Measurements from ENCODE around the gene METTL8.
A peak's percentile ranks its signal among the peaks of the same experiment; 100 is the strongest.
"Not testable (repeated sequence)": the region's sequence is repeated elsewhere in the genome, so short reads cannot be mapped to it uniquely, and the experiment has no call there.

The METTL8 gene

DNA sequence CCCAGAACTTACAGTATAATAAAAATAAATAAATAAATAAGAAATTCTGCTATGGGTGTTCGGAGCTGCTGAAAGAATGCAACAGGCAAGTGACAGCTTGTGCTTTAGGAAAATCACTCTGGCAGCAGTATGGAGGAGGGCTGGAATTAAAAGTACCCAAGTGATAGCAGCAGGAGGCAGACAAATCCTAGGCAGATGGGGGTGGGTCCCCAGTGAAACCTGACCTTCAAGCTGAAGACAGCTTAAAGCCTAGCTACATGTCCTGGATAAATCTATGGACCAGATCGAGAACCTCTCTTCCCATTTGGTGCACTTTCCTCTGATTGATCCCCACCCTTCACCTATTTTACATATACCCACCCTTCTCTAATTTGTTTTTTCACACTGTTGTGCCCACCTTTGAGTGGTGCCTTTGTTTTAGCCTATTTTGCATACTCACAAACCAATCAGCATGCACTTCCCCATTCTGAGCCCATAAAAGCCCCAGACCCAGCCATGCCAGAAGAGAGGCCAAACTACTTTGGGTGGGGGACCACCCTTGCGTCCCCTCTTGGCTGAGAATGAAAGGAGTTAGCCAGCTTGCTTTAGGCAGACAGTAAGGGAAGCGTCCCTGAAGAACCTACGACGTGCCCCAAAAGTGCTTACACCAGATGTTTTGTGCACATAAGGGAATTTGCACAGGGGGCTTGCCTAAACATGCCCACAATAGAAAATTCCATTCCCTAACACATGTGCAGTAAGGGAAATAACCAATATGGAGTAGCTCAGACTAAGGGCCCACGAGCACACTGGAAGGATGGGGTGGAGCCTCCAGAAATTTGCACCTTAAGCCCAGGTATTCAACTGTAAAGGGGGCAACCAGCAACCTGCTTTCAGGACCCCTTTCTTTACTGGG lies 3.0 kb downstream of the METTL8 start:
- DNase-seq (ENCODE audit: low read depth, low spot score): no peak

DNA sequence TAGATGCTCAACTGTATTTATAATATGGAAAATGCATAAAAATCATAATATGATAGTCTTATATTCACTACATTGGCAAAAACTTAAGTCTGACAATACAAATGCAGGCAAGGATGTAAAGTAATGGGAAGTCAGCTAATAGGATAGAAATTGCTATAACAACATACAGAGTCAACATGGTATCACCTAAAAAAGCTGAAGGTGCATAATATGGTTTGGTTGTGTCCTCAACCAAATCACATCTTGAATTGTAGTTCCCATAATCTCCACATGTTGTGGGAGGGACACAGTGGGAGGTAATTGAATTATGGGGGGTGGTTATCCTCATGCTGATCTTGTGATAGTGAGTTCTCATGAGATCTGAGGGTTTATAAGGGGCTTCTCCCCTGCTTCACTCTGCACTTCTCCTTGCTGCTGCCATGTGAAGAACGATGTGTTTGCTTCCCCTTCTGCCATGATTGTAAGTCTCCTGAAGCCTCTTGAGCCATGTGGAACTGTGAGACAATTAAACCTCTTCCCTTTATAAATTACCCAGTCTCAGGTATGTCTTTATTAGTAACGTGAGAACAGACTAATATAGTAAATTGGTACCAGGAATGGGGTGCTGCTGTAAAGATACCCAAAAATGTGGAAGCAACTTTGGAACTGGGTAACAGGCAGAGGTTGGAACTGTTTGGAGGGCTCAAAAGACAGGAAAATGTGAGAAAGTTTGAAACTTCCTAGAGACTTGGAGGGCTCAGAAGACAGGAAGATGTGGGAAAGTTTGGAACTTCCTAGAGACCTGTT lies 10.9 kb downstream of the METTL8 start:
- not testable (repeated sequence) for DNase-seq (ENCODE audit: low read depth, low spot score)

- no peak for DNase-seq (ENCODE audit: low read depth, low spot score)
These were observed 12.8 kb downstream of the METTL8 start for GRCh38 chr2:171420728-171421563.

DNA sequence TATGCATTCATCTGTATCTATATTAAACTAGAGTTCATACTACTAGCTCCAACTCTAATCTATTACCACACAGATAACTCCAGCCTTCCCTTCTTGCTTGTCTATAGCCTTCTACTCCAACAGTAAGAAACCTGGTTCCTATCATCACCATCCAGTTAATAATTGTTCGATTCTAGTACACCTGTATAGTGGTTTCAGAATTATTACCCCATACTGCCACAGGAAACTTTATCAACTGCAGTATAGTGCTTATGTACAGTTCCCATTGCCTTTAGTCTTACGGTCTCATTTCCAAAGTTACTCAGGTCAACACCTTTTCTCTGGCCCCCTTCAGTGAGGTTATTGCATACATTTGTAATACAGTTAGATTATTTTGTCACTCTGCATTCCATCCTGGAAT lies 14.5 kb downstream of the METTL8 start:
- no peak for DNase-seq (ENCODE audit: low read depth, low spot score)

DNA sequence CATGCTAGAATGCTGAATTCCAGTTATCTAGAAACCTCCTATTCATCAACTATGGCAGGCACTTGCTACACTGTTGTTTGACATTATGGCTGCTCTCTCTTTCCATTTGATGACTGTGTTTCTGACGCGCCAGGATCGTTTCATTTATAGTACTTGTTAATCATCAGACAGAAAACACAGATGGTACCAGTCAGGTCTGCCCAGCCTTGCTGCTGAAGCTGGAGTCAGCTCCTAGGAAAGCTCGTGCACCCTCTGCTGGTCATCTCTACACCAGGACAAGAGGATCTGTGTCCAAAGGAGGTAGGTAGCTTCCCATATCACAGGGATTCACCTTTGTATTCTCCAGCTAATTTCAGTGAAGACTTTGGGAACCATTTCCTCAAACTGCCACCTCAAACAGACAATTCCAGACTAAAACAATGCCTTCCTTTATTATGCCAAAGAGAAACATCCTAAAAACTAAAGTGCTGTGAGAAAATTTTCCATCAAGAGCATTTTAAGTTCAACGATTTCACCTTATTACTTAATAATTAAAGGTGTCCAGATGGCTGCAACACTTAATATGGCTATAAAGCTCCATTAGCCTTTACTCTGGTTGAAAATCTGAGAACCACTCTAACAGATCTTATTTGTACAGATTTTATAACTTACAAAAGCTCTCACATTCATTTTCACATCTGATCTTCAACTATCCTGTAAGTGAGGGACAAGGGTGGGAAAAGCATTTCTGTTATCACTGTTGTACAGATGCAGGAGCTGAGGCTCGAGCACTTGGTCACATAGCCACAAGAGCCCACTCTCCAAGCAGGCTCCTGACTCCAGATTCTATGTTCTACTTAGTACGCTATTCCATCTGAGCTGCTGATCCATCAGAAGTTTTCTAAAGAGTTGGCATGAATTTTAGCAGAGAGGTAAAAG lies 17.5 kb downstream of the METTL8 start:
- peak; percentile 63 for DNase-seq (ENCODE audit: low read depth, low spot score)

DNA sequence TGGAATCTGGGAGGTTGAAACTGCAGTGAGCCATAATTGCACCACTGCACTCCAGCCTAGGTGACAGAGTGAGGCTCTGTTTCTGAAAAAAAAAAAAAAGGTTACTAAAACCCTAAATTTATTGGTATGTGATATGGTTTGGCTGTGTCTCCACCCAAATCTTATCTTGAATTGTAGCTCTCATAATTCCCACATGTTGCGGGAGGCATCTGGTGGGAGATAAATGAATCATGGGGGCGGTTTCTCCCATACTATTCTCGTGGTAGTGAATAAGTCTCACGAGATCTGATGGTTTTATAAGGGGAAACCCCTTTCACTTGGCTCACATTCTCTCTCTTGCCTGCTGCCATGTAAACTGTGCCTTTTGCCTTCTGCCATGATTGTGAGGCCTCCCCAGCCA lies 19.1 kb downstream of the METTL8 start:
- DNase-seq (ENCODE audit: low read depth, low spot score): not testable (repeated sequence)

DNA sequence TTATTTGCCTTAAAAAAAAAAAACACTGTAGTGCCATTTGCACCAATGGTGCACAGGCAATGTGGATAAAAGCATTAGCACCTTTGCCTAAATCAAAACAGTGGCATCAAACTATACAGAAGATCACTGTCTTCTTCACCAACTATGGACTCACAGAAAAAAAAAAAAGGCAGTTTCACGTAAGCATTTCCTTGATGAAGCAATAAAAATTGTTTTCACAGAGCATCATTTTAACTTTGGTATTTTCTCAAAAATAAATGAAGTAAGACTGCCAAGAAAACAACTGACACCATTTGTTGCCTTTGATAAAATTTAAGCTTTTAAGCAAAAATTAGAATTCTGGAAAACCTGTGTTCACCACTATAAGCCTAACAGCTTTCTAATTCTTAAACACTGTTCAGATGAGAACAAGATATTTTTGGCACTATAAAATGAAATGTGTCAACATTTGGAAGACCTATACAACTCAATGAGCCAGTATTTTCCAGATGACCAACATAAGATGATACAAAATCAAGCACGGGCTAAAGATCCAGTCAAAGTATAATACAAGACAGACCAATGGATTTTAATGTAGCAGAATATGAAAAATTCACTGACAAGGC lies 21.1 kb downstream of the METTL8 start:
- no peak for DNase-seq (ENCODE audit: low read depth, low spot score)

GRCh38 chr2:171411791-171412483 lies 21.9 kb downstream of the METTL8 start:
- no peak for DNase-seq (ENCODE audit: low read depth, low spot score)

DNA sequence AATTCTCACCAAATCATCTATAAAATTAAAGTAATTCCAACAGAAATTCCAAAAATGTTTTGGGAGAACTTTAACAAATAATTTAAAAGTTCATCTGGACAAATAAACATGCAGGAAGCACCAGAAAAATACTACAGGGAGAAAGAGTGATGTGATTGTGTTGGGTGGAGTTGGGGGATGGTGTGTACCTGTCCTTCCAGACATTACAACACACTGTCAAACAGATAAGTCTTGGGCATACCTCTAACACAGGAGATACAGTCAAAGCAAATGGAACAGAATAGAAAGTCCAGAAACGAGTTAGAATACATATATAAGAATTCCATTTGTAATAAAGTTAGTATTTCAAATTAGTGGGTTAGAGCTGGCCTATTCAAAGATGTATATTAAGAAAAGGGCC lies 22.6 kb downstream of the METTL8 start:
- no peak for DNase-seq (ENCODE audit: low read depth, low spot score)

- no peak for DNase-seq (ENCODE audit: low read depth, low spot score)
These were observed 23.2 kb downstream of the METTL8 start for GRCh38 chr2:171410624-171411023.

DNA sequence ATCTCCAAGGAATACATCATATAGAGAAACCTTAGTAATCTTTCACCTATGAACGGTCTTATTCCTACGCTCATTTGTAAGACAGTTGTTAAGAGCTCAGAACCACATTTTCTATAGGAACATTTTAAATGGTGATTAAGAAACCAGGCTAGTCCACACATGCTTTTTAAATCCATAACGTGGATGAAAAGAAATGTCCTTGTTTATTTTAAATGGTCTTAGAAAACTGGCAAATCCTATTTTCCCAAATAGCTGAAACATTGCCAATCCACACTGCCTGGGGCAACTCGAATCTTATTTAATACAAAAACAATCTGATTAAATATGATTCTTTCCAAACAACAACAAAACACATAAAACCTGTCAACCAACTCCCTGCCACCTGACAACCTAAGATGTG lies 23.7 kb downstream of the METTL8 start:
- no peak for DNase-seq (ENCODE audit: low read depth, low spot score)

GRCh38 chr2:171409436-171409971 lies 24.3 kb downstream of the METTL8 start:
- no peak for DNase-seq (ENCODE audit: low read depth, low spot score)

- DNase-seq (ENCODE audit: low read depth, low spot score): no peak
These were observed 26.1 kb downstream of the METTL8 start for GRCh38 chr2:171407676-171408044.

DNA sequence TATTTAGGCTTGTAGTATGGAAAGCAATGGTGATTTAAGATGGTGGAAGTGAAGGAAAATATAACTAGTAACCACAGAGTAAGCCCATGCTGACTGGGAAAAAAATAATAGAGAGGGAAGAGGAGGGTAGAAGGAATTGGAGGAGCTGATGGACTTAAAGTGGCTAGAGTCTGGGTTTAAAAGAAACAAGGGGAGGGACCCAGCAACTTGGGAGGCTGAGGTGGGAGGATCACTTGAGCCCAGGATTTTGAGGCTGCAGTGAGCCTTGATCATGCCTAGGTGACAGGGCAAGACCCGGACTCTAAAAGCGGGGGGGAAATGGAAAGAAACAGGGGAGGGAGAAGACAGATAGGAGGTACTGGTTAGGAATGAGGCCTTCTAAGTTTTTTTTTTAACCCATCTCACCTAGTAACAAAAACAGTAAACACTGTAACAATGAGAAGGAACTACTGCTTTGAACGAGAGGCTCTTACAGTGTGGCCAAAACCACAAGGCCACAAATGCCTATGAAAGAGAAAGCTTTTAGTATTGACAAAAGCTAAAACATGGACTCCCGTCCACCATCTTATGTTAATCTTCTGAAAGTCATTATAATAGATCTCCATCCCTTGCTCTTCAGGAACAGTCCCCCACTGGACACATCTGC lies 26.6 kb downstream of the METTL8 start:
- DNase-seq (ENCODE audit: low read depth, low spot score): no peak

- no peak for DNase-seq (ENCODE audit: low read depth, low spot score)
These were observed 27.7 kb downstream of the METTL8 start for GRCh38 chr2:171406044-171406443.

DNA sequence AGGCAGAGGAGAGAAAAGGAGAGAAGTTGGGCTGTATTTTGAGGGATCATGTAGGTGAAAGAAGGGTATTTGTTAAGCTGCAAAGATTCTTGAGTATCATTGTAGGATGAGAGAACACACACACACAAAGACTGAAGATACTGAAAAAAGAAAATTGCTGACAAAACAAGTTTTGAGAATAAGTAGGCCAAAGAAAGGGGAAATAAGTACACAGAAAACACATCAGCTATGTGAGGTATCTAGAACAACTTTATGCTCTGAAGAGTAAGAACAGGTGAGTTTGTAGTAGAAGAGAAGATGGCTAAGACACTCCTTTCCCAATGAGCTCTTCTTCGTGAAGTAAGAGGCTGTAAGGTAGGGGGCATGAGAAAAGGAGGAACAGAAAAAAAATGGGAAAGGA lies 28.2 kb downstream of the METTL8 start:
- no peak for DNase-seq (ENCODE audit: low read depth, low spot score)

GRCh38 chr2:171404719-171405118 lies 29.1 kb downstream of the METTL8 start:
- DNase-seq (ENCODE audit: low read depth, low spot score): no peak

GRCh38 chr2:171404261-171404660 lies 29.5 kb downstream of the METTL8 start:
- DNase-seq (ENCODE audit: low read depth, low spot score): no peak
